ENCODE measurements around the gene RASSF1.

DNA sequence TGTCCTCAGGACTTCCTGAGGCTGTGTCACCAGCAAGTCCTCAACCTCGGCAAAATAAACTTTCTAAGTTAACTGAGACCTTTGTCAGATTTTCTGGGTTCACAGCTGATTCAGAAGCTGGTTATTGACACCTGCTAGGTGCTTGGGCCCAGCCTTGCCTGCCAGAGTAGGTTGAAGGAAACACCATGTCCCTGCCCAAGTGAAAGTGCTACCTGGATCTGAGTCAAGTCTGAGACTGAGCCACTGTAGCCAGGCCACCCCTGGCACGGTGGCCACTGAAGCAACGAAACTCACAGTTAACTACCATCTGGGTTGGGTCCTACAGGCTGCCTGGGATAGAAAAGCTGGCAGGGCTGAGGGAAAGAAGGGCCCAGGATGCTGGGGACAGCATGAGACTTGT is 26.3 kb downstream of the RASSF1 start:
- TF ChIP-seq, protein P1, sequence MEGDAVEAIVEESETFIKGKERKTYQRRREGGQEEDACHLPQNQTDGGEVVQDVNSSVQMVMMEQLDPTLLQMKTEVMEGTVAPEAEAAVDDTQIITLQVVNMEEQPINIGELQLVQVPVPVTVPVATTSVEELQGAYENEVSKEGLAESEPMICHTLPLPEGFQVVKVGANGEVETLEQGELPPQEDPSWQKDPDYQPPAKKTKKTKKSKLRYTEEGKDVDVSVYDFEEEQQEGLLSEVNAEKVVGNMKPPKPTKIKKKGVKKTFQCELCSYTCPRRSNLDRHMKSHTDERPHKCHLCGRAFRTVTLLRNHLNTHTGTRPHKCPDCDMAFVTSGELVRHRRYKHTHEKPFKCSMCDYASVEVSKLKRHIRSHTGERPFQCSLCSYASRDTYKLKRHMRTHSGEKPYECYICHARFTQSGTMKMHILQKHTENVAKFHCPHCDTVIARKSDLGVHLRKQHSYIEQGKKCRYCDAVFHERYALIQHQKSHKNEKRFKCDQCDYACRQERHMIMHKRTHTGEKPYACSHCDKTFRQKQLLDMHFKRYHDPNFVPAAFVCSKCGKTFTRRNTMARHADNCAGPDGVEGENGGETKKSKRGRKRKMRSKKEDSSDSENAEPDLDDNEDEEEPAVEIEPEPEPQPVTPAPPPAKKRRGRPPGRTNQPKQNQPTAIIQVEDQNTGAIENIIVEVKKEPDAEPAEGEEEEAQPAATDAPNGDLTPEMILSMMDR (IDR thresholded peaks at IDR 0.05) = no peak
- TF ChIP-seq EP300 (IDR thresholded peaks at IDR 0.05) = no peak

All from ovary (tissue), 3 donors.